Ascending aorta (tissue), 2 donors: Measurements from ENCODE around the gene RNF11. TPM values are rescaled to one million over a fixed set of nuclear protein-coding genes. Genes with fewer than 3 reads are reported as not detected.

Experiments
- DNase-seq, 2 donors: peaks; one replicate each; pipeline ENCODE4 v3.0.0-alpha.2; 2019; ENCODE audit warnings: low spot score in 2 of 2
- H3K27ac ChIP-seq, 2 donors: fragments of 200-600 bp; sonication (generic); one replicate each; pipeline ENCODE4 v1.5.1; 2016 to 2017; ENCODE audit warnings: mild to moderate bottlenecking in 1 of 2
- H3K27me3 ChIP-seq: fragments of 200-600 bp; sonication (generic); one replicate; pipeline ENCODE4 v1.5.1; 2017
- H3K36me3 ChIP-seq, 2 donors: fragments of 200-600 bp; sonication (generic); one replicate each; pipeline ENCODE4 v1.5.1; 2016
- H3K4me1 ChIP-seq, 2 donors: fragments of 200-600 bp; sonication (generic); one replicate each; pipeline ENCODE4 v1.5.1; 2016 to 2017; ENCODE audit warnings: mild to moderate bottlenecking in 1 of 2
- H3K4me3 ChIP-seq, 2 donors: fragments of 200-600 bp; sonication (generic); one replicate each; pipeline ENCODE4 v1.5.1; 2016 to 2017; ENCODE audit warnings: mild to moderate bottlenecking in 1 of 2
- H3K9me3 ChIP-seq, 2 donors: fragments of 200-600 bp; sonication (generic); one replicate each; pipeline ENCODE4 v1.5.1; 2016
- CTCF ChIP-seq, 3 experiments: fragments of 200-600 bp in 2 of 3; fragments of 450-650 bp in 1 of 3; sonication (generic) in 2 of 3; IDR thresholded peaks; one replicate each; pipeline ENCODE4 v1.5.1; 2016 to 2019; ENCODE audit warnings: antibody characterized with exemption in 3 of 3, mild to moderate bottlenecking in 1 of 3, moderate library complexity in 1 of 3
- intact Hi-C: fragments of 100-400 bp; cut with DNase I; formaldehyde crosslinking; loops from one replicate; pipeline ENCODE4 v1.15.1; 2023
- total RNA-seq: library from RNA; depleted of rRNA; stranded (reverse); fragments of >200 nt; gene quantifications from one replicate; pipeline ENCODE4 v1.1.0, GENCODE V29; 2016

The RNF11 gene
- total RNA-seq, 1 donor from 2014 or later, result 56.9 TPM

- DNase-seq, result no peak
- intact Hi-C loops, result loop anchor here (5.0 kb wide), 1 partner anchor 43 kb away; the partner anchor contains the start of gene RNF11
- H3K27me3 ChIP-seq, result no peaks in the 10 kb centered on the region
Measured at GRCh38 chr1:51280321-51280978, 44.4 kb downstream of the RNF11 start.

GRCh38 chr1:51281807-51282206, 45.7 kb downstream of the RNF11 start:
- no peaks in the 10 kb centered on the region for H3K9me3 ChIP-seq
- DNase-seq, result no peak
- intact Hi-C loops, result loop anchor here (5.0 kb wide), 1 partner anchor 45 kb away; the partner anchor contains the start of gene RNF11
- no peak for TF ChIP-seq CTCF (IDR thresholded peaks at IDR 0.05)
- H3K27me3 ChIP-seq, result no peaks in the 10 kb centered on the region
- H3K4me1 ChIP-seq, result peaks cover 9 to 12% of the 10 kb centered on the region in 2 donors
- H3K27ac ChIP-seq, result peak overlapping the region in 1 of 2 donors; percentile 68
- no peaks in the 10 kb centered on the region for H3K36me3 ChIP-seq
- no peak overlapping the region for H3K4me3 ChIP-seq

More at GRCh38 chr1:51280321-51280978, 44.4 kb downstream of the RNF11 start:
- TF ChIP-seq CTCF (IDR thresholded peaks at IDR 0.05), result no peak
- no peak overlapping the region for H3K4me3 ChIP-seq
- H3K9me3 ChIP-seq, result no peaks in the 10 kb centered on the region
- H3K36me3 ChIP-seq, result peaks cover 0 to 1% of the 10 kb centered on the region in 2 donors
- H3K4me1 ChIP-seq, result peaks cover 9 to 12% of the 10 kb centered on the region in 2 donors
- H3K27ac ChIP-seq, result peak overlapping the region in 1 of 2 donors; percentile 41

GRCh38 chr1:51282605-51283004, 46.5 kb downstream of the RNF11 start:
- intact Hi-C loops, result loop anchor here (5.0 kb wide), 1 partner anchor 45 kb away; the partner anchor contains the start of gene RNF11
- Histone ChIP-seq H3K9me3 (no peaks in the 10 kb centered on the region), H3K27me3 (no peaks in the 10 kb centered on the region), H3K27ac (peak overlapping the region; percentile 16 to 68), H3K36me3 (no peaks in the 10 kb centered on the region), H3K4me3 (peak overlapping the region in 1 of 2 donors; percentile 45), H3K4me1 (peaks cover 9 to 12% of the 10 kb centered on the region in 2 donors)
- DNase-seq, result no peak
- no peak for TF ChIP-seq CTCF (IDR thresholded peaks at IDR 0.05)

GRCh38 chr1:51283979-51284378, 47.9 kb downstream of the RNF11 start:
- DNase-seq, result no peak
- Histone ChIP-seq H3K9me3 (no peaks in the 10 kb centered on the region), H3K36me3 (no peaks in the 10 kb centered on the region), H3K27me3 (no peaks in the 10 kb centered on the region), H3K4me3 (no peak overlapping the region), H3K27ac (no peak overlapping the region), H3K4me1 (peaks cover 9 to 12% of the 10 kb centered on the region in 2 donors)
- no peak for TF ChIP-seq CTCF (IDR thresholded peaks at IDR 0.05)
- intact Hi-C loops, result loop anchor here (5.0 kb wide), 1 partner anchor 47 kb away; the partner anchor contains the start of gene RNF11

DNA sequence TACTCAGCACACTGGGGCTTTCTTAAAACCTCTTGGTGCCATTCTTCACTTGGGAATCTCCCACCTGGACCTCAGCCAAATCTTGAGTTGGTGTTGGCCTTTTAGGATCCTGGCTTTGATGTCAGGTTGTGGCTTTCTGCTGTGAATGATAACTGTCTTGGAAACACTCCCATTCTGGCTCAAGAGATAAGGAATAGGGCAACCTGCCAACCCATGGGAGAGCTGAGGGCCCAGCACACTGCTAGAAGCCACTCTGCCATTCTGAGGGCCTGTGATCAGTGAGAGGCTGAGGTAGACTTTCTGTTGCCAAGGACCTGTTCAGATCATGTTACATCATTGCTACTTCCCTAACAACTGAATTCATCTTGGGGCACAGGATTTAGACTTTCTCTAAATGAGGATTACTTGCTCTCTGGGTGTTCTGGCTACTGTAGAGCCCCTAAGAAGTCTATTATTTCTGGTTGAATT, 48.4 kb downstream of the RNF11 start:
- peak in 1 of 2 donors; percentile 57 for DNase-seq
- H3K27ac ChIP-seq, result peak overlapping the region in 1 of 2 donors; percentile 17
- no peak overlapping the region for H3K4me3 ChIP-seq
- TF ChIP-seq CTCF (IDR thresholded peaks at IDR 0.05), result no peak
- H3K4me1 ChIP-seq, result peaks cover 9 to 12% of the 10 kb centered on the region in 2 donors
- no peaks in the 10 kb centered on the region for H3K27me3 ChIP-seq
- no peaks in the 10 kb centered on the region for H3K36me3 ChIP-seq
- intact Hi-C loops, result loop anchor here (5.0 kb wide), 1 partner anchor 47 kb away; the partner anchor contains the start of gene RNF11
- no peaks in the 10 kb centered on the region for H3K9me3 ChIP-seq
